ENCODE data around the gene PLEK.
"Not testable (repeated sequence)": the region's sequence is repeated elsewhere in the genome, so short reads cannot be mapped to it uniquely, and the experiment has no call there.

The PLEK gene

DNA sequence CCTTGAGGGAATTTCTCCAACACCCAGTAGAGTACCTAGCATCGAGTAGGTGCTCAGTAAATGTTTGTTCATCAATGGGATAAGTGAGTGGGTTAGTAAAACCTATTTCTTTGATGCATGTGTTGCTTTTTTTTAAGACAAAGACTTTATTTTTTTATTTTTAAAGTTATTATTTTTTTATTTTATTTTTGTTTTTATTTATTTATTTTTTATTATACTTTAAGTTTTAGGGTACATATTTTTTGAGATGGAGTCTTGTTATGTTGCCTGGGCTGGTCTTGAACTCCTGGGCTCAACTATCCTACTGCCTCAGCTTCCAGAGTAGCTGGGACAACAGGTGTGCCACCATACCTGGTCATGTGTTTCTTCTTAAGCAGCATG is 20.8 kb downstream of the PLEK start:
- DNase-seq: no peak

DNA sequence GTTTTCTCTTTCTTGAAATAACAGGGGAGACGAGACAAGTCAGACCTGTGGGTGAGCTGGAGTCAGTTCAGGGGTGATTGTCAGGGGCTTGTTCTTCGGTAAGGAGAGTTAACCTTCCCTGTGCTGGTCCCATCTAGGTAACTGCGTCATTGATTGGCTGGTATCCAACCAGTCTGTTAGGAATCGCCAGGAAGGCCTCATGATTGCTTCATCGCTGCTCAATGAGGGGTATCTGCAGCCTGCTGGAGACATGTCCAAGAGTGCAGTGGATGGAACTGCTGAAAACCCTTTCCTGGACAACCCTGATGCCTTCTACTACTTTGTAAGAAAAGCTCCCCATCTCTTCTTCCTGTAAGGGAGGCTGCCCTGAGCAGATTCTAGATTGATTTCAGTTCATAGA is 21.3 kb downstream of the PLEK start:
- no peak for DNase-seq

DNA sequence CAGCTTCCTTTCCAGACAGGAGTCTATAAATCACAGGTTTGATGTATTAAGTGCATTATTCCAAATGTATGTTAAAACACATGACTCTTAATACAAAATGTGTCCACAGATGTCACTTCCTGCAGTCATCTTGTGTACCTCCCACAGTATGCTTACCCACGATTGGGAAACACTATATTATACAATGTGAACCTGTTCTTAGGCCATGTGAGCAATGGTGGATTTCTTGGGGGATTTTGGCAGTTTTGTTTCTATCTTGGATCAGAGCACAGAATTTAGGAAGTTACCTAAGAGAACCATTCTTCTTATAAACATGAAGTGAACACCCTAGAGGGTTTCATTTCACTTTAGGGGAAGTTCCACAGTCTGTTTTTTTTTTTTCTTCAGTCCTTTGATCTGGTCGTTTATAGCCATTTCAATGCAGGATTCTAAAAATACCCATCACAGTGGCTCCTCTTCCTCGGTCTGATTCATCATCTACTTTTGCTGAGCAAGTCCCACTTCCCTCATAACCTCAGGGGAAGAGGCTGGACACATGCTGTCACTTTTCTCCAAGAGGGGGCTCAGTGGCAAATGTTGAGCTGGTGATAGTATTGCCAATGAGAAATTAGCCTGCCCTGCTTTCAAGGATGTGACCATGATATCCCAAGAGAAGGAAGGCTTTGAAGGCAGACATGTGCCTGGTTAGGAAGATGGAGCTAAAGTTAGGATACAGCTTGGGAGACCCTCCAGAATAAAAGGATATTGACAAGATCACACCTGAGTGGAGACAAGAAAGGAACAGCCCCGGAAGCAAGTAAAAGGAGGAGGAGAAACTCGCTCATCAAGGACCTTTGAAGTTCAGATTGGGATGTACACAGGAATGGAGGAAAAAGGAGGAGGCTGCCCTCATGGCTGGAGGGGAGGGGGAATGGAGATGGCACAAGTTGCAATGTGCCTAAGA is 22.6 kb downstream of the PLEK start:
- no peak for DNase-seq

DNA sequence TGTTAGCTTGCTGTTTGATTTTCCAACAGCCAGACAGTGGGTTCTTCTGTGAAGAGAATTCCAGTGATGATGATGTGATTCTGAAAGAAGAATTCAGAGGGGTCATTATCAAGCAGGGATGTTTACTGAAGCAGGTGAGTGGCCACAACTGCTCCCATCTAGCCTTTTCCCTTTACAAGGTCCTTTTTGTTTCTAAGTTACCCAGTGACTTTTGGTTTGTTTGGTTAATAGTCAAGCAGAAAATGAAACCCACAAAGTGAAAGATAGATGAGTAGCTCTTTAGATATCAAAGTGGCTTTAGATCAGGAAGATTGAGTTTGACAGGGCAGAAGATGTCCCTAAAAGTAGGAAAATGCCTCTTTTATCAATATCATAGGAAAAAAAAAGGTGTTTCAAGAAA is 23.3 kb downstream of the PLEK start:
- no peak for DNase-seq

DNA sequence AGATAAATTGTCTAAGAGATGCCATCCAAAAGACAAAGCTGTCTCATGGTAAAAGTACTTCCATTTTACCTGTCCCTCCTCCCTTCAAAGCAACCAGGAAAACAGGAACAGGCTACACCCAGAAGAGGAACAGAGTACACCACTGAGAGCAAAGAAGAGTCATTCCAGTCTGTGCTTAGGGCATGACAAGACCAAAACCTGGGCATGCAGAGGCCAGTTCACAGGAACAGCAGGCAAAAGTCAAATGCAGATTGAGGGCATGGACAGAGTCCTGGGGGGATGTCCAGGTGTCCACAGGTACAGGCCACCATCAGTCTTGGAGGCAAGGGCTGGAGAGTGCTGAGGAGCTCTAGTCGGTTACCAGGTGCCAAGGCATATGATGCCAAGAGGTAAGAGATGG is 23.7 kb downstream of the PLEK start:
- DNase-seq: no peak

DNA sequence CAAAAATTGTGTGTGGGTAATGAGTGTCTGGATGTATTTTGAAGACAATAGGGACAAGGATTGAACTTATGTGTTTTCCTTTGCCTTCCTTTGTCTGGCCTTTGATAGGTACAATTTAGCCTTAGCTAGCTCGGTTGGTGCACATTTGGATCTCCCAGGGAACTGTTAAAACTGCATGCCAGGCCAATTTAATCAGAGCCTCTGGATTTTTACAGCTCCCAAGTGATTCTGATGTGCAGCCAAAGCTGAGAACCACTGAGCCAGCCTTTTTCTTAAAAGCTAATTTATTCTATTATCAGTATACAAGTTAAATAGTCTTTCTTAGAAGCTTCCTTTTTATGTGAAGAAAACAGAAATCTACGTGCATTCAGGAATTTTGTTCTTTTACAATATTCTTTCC is 25.0 kb downstream of the PLEK start:
- DNase-seq: peak in 1 of 2 donors; percentile 52

DNA sequence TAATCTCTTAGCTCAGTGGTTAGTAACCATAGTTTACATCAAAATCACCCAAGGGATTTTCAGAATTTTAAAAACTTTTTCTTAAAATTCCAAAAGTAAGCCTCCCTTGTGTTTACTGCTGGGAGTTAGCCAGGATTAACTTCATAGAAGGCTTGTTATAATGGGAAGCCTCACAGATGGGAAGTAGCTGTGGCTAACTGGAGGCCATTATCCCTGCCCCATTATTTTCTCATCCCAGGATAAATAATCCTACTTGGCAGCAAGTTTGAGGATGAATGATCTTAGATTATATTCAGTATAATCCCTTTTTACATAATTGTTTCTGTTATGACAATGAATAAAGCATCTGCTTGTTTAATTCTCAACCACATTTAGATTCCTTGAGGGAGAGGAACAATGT is 25.5 kb downstream of the PLEK start:
- DNase-seq: no peak

DNA sequence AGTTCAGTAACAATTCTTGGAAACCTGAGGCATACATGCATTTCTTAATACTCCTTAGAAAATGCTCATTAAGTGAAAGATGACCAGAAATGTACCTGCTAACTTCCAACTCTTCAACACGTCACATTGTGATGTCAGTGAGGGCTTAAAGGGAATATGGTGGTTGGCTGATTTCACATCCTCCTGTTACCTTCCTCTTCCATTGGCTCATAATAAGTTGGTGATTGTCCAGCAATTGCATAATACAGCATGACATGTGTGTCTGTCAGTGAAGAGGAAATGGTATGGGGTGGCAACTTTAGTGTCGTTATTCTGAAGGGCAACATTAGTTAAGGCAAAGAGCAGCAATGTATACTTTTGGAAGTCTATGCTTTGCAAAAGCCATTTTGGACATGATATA is 26.0 kb downstream of the PLEK start:
- DNase-seq: no peak

DNA sequence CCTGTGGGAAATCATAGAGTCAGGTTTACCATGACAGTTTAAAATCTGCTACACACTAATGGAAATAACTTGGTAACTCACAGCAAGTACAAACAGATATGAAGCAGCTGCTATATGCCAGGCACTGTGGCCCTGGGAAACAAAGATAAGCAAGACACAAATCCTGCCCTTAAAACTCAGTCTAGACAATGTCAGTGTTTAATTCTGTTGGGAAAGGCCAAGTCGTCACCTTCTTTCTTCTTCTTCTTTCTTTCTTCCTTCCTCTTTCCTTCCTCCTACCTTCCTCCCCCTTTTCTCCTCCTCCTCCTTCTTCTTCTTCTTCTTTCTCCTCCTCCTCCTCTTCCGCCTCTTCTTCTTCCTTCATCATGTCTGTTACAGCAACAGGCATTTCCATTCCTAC is 26.8 kb downstream of the PLEK start:
- no peak for DNase-seq

DNA sequence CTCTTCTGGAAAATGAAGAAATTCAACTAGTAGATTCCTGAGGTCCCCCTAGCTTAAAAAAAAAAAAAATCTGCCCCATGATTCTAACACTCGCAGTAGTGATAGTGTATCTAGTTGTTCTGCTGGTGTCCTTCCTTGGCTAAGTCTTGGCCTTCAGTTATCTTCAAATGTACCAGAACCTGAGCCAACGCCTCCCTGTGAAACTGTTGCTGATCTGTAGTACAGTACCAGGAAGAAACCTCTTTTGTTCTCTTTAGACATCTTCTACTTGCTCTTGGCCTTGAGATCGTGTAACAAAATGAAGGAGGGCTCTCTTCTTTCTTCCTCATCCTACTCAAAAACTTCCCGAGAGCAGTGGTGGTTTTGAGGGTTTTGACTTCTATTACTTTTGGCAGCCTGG is 31.0 kb downstream of the PLEK start:
- no peak for DNase-seq

DNA sequence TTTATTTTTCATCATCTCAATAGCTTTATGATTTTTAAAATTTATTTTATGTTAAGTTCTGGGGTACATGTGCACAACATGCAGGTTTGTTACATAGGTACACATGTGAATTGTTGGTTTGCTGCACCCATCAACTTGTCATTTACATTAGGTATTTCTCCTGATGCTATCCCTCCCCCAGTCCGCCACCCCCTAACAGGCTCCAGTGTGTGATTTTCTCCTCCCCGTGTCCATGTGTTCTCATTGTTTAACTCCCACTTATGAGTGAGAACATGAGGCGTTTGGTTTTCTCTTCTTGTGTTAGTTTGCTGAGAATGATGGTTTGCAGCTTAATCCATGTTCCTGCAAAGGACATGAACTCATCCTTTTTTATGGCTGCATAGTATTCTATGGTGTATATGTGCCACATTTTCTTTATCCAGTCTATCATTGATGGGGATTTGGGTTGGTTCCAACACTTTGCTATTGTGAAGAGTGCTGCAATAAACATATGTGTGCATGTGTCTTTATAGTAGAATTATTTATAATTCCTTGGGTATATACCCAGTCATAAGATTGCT is 32.7 kb downstream of the PLEK start:
- DNase-seq: not testable (repeated sequence)

DNA sequence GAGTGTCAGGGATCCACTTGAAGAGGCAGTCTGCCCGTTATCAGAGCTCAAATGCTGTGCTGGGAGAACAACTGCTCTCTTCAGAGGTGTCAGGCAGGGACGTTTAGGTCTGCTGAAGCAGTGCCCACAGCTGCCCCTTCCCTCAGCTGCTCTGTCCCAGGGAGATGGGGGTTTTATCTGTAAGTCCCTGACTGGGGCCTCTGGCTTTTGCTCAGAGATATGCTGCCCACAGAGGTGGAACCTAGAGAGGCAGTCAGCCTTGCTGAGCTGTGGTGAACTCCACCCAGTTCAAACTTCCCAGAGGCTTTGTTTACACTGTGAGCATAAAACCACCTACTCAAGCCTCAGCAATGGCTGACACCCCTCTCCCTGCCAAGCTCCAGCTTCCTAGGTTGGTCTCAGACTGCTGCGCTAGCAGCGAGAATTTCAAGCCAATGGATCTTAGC is 38.1 kb downstream of the PLEK start:
- DNase-seq: no peak

DNA sequence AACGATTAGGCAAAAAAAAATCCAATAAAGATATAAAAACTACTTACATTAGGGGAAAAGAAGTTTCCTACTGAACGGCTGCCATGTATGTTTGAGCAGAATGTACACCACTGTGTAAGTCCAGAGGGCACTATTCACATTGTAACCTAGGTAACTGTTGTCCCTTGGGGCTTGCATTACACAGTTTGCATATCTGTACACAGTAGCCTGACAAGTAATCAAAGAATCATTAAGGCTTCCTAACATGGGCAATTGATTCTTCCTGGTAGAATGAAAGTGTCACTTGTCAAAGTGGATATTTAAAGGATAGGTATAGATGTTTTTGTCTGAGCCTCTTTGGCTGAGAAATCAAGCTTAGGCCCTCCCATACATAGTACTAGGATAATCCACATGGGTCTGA is 39.1 kb downstream of the PLEK start:
- DNase-seq: no peak

DNA sequence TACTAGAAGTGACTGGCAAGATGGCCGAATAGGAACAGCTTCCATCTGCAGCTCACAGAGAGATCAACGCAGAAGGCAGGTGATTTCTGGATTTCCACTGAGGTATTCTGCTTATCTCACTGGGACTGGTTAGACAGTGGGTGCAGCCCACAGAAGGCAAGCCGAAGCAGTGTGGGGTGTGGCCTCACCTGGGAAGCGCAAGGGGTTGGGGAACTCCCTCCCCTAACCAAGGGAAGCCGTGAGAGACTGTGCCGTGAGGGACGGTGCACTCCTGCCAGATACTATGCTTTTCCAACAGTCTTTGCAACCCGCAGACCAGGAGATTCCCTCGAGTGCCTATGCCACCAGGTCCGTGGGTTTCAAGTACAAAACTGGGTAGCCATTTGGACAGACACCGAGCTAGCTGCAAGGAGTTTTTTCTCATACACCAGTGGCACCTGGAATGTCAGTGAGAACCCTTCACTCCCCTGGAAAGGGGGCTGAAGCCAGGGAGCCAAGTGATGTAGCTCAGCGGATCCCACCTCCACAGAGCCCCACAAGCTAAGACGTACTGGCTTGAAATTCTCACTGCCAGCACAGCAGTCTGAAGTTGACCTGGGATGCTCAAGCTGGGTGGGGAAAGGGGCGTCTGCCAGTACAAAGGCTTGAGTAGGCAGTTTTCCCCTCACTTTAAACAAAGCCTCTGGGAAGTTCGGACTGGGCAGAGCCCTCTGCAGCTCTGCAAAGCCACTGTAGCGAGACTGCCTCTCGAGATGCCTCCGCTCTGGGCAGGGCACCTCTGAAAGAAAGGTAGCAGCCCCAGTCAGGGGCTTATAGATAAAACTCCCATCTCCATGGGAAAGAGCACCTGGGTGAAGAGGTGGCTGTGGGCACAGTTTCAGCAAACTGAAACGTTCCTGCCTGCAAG is 40.1 kb downstream of the PLEK start:
- no peak for DNase-seq

DNA sequence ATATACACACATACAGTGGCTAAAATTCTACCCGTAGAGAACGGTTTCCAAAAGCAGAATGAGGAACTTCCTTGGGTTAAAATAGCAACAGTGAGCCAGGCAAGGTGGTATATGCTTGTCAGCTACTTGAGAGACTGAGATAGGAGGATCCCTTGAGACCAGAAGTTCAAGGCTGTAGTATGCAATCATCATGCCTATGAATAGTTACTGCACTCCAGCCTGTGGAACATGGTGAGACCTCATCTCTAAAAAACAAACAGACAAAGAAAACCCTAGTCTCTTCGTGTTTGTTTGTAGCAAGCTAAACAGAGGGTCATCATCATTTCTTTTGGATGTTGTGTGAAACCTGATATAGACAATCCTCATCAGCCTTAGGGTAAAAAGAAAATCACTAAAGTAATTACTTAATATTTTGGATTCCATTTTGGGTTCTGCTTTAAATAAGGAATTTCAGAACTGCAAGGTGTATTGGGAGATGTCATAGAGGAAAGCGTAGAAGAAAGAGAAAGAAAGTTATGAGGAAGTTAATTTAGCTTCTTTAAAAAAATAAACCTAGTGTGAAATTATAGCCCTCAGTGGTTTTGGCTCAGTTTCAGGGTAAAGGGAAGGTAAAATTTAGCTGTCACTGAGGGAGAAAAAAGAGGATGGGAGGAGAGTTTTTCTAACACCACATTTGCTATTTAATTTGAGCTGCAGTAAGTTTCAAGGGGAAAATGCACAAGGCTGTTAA is 46.5 kb downstream of the PLEK start:
- DNase-seq: no peak

DNA sequence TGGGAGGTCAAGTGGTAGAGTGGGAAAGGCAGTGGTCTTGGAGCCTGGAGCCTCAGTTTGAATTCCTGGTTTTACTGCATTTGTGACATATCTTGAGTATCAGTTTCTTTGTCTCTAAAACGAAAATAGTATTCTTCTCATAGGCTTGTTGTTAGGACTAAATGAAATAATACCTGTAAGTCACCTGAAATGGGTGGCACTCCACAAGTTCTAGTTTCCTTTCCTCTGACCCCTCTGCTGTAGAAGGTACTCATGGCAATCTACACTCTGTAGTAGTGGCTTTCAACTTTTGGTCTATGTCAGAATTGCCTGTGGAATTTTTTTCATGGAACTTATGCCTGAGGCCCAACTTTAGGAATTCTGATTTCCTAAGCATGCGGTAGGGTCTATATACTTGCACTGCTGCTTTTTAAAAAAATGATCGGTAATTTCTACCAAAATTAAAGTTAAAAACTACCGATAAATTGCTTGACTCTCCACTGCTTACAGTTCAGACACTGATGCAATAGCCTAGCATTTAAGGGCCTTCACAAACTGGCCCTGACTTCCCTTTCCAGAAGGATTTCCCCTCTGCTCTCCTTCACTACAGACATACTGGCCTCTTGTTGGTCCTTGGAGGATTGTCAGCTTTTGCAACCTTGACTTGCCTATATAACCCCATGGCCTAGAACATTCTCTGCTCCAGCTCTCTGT is 47.2 kb downstream of the PLEK start:
- no peak for DNase-seq

DNA sequence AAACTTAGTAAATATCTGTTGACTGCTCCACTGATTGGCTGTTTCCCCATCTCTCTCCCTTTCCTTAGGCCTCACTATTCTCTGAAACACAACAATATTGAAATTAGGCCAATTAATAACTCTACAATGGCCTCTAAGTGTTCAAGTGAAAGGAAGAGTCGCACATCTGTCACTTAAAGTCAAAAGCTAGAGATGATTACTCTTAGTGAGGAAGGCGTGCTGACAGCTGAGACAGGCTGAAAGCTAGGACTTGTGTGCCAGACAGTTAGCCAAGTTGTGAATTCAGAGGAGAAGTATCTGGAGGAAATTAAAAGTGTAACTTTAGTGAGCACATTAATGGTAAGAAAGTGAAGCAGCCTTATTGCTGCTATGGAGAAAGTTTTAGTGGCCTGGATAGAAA is 48.4 kb downstream of the PLEK start:
- DNase-seq: no peak

DNA sequence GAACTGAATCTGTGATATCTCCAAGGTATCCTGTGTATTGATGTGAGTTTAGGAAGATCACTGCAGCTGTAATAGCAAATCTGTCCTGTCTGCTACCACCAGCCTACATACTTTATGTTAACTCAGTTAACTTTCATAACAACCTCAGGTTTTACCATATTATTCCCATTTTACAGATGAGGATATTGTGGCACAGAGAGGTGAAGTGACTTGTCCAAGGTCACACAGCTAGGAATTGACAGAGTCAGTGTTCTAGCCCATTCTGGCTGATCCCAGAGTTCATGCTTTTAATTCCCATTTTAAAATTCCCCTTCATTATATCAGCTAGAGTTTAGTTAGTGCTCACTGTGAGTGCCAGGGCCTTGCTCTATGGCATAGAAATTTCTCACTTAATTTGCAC is 49.4 kb downstream of the PLEK start:
- no peak for DNase-seq

DNA sequence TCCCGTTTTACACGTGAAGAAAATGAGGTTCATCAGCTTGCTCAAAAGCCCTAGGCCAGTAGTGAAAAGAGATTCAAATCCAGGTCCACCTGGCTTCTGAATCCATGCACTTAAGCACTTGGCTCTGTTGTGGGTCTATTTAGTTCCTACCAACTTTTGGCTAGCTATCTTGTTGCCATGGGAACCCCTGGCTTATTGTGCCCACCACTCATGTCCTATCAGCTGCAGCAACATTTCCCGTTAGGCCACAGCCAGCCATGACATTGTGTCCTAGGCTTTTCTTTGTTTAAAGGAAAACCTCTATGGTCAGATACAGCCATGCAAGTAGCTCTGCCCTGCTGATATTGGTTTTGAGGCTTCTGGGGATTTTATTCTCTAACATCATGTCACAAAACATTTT is 49.8 kb downstream of the PLEK start:
- DNase-seq: no peak

DNA sequence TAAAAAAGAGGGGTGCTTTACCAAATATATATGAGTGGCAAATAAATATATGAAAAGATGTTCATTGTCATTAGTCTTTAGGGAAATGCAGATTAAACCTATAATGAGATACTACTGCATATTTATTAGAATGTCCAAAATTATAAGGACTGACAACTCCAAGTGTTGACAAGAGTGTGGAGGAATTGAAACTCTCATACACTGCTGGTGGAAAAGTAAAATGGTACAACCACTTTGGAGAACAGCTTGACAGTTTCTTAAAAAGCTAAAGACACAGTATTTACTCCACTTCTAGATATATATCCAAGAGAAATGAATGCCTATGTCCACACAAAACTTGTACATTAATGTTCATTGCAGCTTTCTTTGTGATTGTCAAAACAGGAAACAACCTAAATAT is 50.4 kb downstream of the PLEK start:
- no peak for DNase-seq

DNA sequence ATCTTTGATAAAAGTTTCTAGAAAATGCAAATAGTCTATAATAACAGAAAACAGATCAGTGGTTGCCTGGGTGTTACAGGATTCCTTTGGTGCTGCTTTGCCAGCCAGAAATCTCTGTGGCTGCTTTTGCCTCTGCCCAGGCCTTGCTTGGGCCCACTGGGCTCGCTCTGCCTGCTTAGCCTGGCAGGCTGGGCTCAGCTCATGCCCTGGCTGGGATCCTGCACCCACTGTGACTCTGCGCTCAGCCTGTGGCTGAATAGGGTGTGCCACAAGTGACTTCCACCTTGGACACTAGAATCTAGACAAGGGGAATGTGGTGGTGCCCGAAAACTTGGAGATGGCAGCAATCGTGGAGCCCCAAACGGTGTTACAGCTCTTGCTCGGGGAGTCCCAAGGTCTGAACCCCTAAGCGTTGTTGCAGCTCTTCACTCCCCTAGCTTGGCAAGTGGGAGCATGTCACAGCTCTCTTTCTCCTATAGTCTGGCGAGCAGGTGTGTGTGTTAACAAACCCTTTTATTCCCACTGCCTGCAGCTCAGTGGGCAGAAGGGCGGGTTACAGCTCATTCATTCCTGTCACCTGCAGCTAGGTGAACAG is 51.1 kb downstream of the PLEK start:
- no peak for DNase-seq

DNA sequence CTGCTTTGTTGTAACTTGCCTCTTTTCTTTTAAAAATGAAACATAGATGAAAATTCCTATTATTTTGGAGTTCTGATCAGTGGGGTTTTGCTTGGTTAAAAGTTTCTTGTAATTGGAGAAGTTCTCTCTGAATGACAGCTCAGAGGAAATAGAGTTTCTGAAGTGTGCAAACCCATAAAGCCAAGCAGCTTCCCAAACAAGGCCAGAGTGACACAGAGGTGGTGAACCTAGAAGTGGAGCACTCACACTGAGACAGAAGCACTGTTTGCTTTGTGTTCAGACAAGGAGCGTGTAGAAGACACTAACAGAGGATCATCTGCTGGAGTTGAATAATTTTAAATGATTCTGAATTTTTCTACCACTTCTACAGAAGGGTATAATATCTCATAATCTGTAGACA is 52.8 kb downstream of the PLEK start:
- no peak for DNase-seq
